Liver (tissue), 9 donors: ENCODE results near the gene AKR7A2. TPM values are rescaled to one million over a fixed set of nuclear protein-coding genes. Genes with fewer than 3 reads are reported as not detected.
A peak's percentile ranks its signal among the peaks of the same experiment; 100 is the strongest.

Experiments
- DNase-seq: peaks from one replicate; pipeline ENCODE4 v3.0.0-alpha.2; 2017; ENCODE audit warnings: low spot score
- H3K27ac ChIP-seq, 2 donors: one replicate each; pipeline ENCODE4 v1.7.0; 2013; ENCODE audit warnings: inconsistent platforms in 2 of 2, low read length in 2 of 2, control low read depth in 1 of 2, low read depth in 1 of 2, mild to moderate bottlenecking in 1 of 2
- H3K27me3 ChIP-seq, 4 donors: one replicate each; pipeline versions ENCODE4 v1.6.1 to v1.7.0; 2013; ENCODE audit warnings: low read length in 3 of 4, inconsistent platforms in 1 of 4, mild to moderate bottlenecking in 1 of 4, moderate library complexity in 1 of 4; ENCODE audit not compliant: control insufficient read depth in 4 of 4, insufficient read depth in 4 of 4
- H3K36me3 ChIP-seq, 4 donors: one replicate each; pipeline versions ENCODE4 v1.6.1 to v1.7.0; 2013; ENCODE audit warnings: low read length in 3 of 4, mild to moderate bottlenecking in 3 of 4, low read depth in 1 of 4, moderate library complexity in 1 of 4; ENCODE audit not compliant: control insufficient read depth in 4 of 4, insufficient read depth in 3 of 4
- H3K4me1 ChIP-seq, 4 donors: one replicate each; pipeline versions ENCODE4 v1.6.1 to v1.7.0; 2013; ENCODE audit warnings: low read length in 3 of 4, mild to moderate bottlenecking in 3 of 4, moderate library complexity in 1 of 4; ENCODE audit not compliant: control insufficient read depth in 4 of 4, insufficient read depth in 4 of 4
- H3K4me3 ChIP-seq, 3 donors: one replicate each; pipeline versions ENCODE4 v1.6.1 to v1.7.0; 2013; ENCODE audit warnings: low read length in 3 of 3, control low read depth in 1 of 3, low read depth in 1 of 3, mild to moderate bottlenecking in 1 of 3
- H3K9ac ChIP-seq, 2 donors: one replicate each; pipeline ENCODE4 v1.7.0; 2013; ENCODE audit warnings: low read length in 2 of 2, mild to moderate bottlenecking in 2 of 2, moderate library complexity in 2 of 2, control low read depth in 1 of 2, low read depth in 1 of 2
- H3K9me3 ChIP-seq, 4 donors: one replicate each; pipeline versions ENCODE4 v1.6.1 to v1.7.0; 2013; ENCODE audit warnings: low read length in 3 of 4; ENCODE audit not compliant: control insufficient read depth in 4 of 4
- FOXA1 ChIP-seq: IDR thresholded peaks from 2 replicates; pipeline ENCODE4 v1.6.1; 2016; ENCODE audit warnings: antibody characterized with exemption
- FOXA2 ChIP-seq: IDR thresholded peaks from 2 replicates; pipeline ENCODE4 v1.6.1; 2016; ENCODE audit warnings: antibody characterized with exemption
- HNF4A ChIP-seq, 2 donors: conservative IDR thresholded peaks; 2 replicates each; pipeline ENCODE4 v1.6.1; 2016; ENCODE audit warnings: antibody characterized with exemption in 2 of 2, mild to moderate bottlenecking in 2 of 2
- JUND ChIP-seq, 2 donors: IDR thresholded peaks; 2 replicates each; pipeline ENCODE4 v1.6.1; 2016; ENCODE audit warnings: antibody characterized with exemption in 2 of 2
- RAD21 ChIP-seq, 2 donors: IDR thresholded peaks; 2 replicates each; pipeline ENCODE4 v1.6.1; 2016; ENCODE audit warnings: antibody characterized with exemption in 2 of 2, mild to moderate bottlenecking in 2 of 2
- SP1 ChIP-seq: IDR thresholded peaks from 2 replicates; pipeline ENCODE4 v1.6.1; 2018; ENCODE audit warnings: antibody characterized with exemption, mild to moderate bottlenecking
- YY1 ChIP-seq: IDR thresholded peaks from 2 replicates; pipeline ENCODE4 v1.6.1; 2016; ENCODE audit warnings: antibody characterized with exemption, mild to moderate bottlenecking
- WGBS: extraction: QIAGEN DNeasy Blood & Tissue Kit; methylation state at CpG from one replicate; pipeline ENCODE4 v1.1.7; 2013; 5-methylcytosine and 5-hydroxymethylcytosine counted together
- polyA plus RNA-seq, 2 donors: library from polyadenylated mRNA; stranded (reverse) in 1 of 2; unstranded in 1 of 2; fragments of 200-250 nt in 1 of 2; fragments of >200 nt in 1 of 2; fragmentation: Nextera tagmentation in 1 of 2; extraction: Ambion mirVana in 1 of 2; gene quantifications; one replicate each; pipeline versions ENCODE4 v1.2.1 to v1.2.3, GENCODE V29; 2013 to 2015
- total RNA-seq, 2 donors: library from RNA; depleted of rRNA; stranded (reverse); fragments of >200 nt; gene quantifications; one replicate each; pipeline ENCODE4 v1.2.3, GENCODE V29; 2014
- TF ChIP-seq, protein P1 (sequence below): IDR thresholded peaks from 2 replicates; pipeline ENCODE4 v1.6.1; 2016; ENCODE audit warnings: antibody characterized with exemption
- TF ChIP-seq, protein P2 (sequence below): fragments of 150-350 bp; IDR thresholded peaks from 2 replicates; pipeline ENCODE4 v1.5.1; 2017; ENCODE audit warnings: improper control_type of control experiment, low read depth, low read length; ENCODE audit not compliant: missing input control
- TF ChIP-seq, protein P3 (sequence below): IDR thresholded peaks from 2 replicates; pipeline ENCODE4 v1.6.1; 2016; ENCODE audit warnings: antibody characterized with exemption
- donor health status: healthy.
- donor health status: healthy.
- donor health status: healthy.
- donor health status: healthy.
- donor health status: healthy.

Gene AKR7A2
- total and polyA plus RNA-seq, 4 donors: 41.4 to 63.2 (median 49.8) TPM

DNA sequence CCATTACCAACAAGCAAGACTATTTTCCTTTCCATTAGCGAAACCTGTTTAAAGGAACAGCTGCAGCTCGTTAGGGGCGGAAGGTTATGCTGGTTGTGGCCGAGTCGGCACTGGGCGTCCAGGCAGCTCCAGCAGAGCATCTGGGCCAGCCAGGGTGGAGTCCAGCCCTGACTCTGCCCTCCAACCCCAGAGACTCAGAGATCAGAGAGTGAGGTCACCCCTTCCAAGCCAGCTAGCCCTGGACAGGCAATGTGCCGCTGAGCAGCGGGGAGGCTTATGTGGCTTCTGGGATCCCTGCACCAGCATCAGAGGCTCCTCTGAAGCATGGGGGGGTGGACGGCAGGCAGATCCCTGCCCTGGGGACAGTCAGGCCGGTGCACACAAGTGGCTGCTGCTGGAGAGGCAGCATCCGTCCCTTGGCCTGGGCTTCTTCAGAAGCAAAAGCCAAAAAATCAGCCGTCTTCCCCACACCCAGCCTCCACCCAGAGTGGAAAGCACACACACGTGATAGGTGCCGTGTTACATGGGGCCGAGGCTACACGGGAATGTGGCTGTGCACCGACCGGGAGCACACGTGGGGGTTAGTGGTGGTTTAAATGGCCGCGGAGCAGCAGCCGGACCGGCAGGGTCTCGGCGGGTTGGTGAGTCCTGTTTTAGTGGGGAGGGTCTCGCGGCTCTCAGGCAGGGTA, 30.3 kb upstream of the AKR7A2 start:
- WGBS: 94% methylated on average over 27 of the region's 27 CpGs
- Histone ChIP-seq H3K27ac (no peak overlapping the region), H3K27me3 (no peaks in the 10 kb centered on the region), H3K4me3 (no peak overlapping the region), H3K4me1 (peaks cover 2 to 25% (median 14%) of the 10 kb centered on the region in 4 donors), H3K9me3 (no peaks in the 10 kb centered on the region), H3K9ac (no peak overlapping the region), H3K36me3 (peaks cover 0 to 20% (median under 1%) of the 10 kb centered on the region in 4 donors)
- no peak for DNase-seq
- TF ChIP-seq, protein P1, sequence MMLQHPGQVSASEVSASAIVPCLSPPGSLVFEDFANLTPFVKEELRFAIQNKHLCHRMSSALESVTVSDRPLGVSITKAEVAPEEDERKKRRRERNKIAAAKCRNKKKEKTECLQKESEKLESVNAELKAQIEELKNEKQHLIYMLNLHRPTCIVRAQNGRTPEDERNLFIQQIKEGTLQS: no peak
- TF ChIP-seq FOXA2: no peak
- no peak for TF ChIP-seq YY1
- TF ChIP-seq, protein P2, sequence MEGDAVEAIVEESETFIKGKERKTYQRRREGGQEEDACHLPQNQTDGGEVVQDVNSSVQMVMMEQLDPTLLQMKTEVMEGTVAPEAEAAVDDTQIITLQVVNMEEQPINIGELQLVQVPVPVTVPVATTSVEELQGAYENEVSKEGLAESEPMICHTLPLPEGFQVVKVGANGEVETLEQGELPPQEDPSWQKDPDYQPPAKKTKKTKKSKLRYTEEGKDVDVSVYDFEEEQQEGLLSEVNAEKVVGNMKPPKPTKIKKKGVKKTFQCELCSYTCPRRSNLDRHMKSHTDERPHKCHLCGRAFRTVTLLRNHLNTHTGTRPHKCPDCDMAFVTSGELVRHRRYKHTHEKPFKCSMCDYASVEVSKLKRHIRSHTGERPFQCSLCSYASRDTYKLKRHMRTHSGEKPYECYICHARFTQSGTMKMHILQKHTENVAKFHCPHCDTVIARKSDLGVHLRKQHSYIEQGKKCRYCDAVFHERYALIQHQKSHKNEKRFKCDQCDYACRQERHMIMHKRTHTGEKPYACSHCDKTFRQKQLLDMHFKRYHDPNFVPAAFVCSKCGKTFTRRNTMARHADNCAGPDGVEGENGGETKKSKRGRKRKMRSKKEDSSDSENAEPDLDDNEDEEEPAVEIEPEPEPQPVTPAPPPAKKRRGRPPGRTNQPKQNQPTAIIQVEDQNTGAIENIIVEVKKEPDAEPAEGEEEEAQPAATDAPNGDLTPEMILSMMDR: no peak
- TF ChIP-seq FOXA1: no peak
- TF ChIP-seq RAD21 (IDR thresholded peaks at IDR 0.05): no peak

DNA sequence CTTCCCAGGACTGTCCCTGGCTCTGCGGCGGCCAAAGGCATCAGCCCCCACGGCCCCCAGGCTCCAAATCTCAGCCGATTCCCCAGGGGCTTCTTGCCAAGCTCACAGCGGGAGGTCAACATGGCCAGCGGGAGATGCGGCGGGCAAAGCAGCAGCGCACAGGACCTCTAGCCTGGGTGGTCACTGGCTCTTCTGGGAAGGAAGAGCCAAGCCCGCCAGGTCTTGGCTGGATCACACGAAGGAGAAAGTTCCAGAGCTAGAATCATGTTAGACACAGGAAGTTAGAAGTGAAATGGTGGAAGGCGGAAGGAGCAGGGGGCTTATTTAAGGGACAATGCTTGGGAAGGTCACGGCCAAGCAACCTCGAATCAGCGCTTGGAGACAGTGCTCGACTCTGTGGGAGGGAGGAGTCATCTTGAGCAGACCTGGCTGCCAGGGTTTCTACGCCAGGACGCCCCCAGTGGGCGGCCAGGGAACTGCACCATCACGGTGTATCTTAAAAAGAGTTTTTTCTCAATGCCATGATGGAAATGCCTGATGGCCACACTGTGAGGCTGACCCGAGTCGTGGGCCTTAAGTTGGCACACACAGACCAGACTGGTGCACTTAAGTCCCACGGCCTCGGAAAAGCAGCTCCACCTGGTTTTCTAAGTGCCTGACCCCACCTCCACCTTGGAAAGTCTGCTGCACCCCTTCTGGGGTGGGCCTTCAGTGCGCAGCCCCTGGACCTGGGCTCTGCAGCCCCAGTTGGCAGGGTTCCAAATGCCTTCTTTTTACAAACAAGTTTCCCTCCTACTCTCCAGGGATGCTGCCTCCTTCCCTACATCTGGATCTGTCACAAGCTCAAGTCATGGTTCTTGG, 29.5 kb upstream of the AKR7A2 start:
- Histone ChIP-seq H3K9me3 (no peaks in the 10 kb centered on the region), H3K27ac (no peak overlapping the region), H3K36me3 (peaks cover 0 to 20% (median under 1%) of the 10 kb centered on the region in 4 donors), H3K27me3 (no peaks in the 10 kb centered on the region), H3K4me3 (no peak overlapping the region), H3K4me1 (peaks cover 2 to 25% (median 14%) of the 10 kb centered on the region in 4 donors), H3K9ac (no peak overlapping the region)
- 71% methylated on average over 25 of the region's 25 CpGs for WGBS
- TF ChIP-seq RAD21 (IDR thresholded peaks at IDR 0.05) (peak; percentile 55 to 76), JUND (IDR thresholded peaks at IDR 0.05) (no peak)
- TF ChIP-seq, protein P2: peak; percentile 79
- DNase-seq: peak; percentile 76

DNA sequence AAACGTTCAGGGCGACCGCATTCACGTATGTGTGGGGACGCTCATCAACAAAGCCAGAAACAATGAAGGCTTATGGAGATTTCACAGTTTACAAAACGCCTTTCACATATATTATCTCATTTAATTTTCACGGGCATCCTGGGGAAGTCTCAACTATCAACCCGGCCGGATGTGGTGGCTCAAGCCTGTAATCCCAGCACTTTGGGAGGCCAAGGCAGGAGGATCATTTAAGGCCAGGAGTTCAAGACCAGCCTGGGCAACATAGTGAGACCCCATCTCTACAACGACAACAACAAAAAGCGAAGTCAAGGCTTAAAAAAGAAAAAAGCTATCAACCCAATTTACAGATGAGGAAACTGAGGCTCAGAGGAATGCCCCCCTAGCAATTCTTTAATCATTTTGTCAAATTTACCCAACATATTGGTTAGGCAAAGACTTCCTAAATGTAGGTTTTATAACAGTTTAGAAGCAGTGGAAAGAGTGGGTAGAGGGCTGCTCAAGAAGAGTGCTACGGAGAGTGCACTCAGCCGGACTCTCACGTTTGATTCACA, 28.5 kb upstream of the AKR7A2 start:
- DNase-seq: no peak
- Histone ChIP-seq H3K9ac (no peak overlapping the region), H3K27ac (no peak overlapping the region), H3K27me3 (no peaks in the 10 kb centered on the region), H3K36me3 (peaks cover 0 to 20% (median under 1%) of the 10 kb centered on the region in 4 donors), H3K4me3 (no peak overlapping the region), H3K9me3 (no peaks in the 10 kb centered on the region), H3K4me1 (peaks cover 2 to 25% (median 14%) of the 10 kb centered on the region in 4 donors)
- 96% methylated on average over 14 of the region's 14 CpGs for WGBS
- TF ChIP-seq RAD21 (IDR thresholded peaks at IDR 0.05) (no peak), SP1 (no peak), HNF4A (conservative IDR thresholded peaks at IDR 0.05) (no peak), JUND (IDR thresholded peaks at IDR 0.05) (no peak)
- TF ChIP-seq, protein P3, sequence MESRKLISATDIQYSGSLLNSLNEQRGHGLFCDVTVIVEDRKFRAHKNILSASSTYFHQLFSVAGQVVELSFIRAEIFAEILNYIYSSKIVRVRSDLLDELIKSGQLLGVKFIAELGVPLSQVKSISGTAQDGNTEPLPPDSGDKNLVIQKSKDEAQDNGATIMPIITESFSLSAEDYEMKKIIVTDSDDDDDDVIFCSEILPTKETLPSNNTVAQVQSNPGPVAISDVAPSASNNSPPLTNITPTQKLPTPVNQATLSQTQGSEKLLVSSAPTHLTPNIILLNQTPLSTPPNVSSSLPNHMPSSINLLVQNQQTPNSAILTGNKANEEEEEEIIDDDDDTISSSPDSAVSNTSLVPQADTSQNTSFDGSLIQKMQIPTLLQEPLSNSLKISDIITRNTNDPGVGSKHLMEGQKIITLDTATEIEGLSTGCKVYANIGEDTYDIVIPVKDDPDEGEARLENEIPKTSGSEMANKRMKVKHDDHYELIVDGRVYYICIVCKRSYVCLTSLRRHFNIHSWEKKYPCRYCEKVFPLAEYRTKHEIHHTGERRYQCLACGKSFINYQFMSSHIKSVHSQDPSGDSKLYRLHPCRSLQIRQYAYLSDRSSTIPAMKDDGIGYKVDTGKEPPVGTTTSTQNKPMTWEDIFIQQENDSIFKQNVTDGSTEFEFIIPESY: no peak
- TF ChIP-seq, protein P2: no peak
- TF ChIP-seq, protein P1: no peak
